Keratinocyte (primary cell): ENCODE results near the gene MAP3K5. TPM values are rescaled to one million over a fixed set of nuclear protein-coding genes. Genes with fewer than 3 reads are reported as not detected.

Experiments used
- DNase-seq: peaks from one replicate; pipeline ENCODE4 v3.0.0-alpha.2; 2011; ENCODE audit warnings: low read depth, missing footprints, low spot score
- FAIRE-seq: peaks from 2 replicates; lab custom pipeline; 2011; peaks lifted over from hg19 to GRCh38; lab: Jason Lieb, UNC
- H2AFZ ChIP-seq: 2 replicates; pipeline ENCODE4 v1.6.0; 2012; ENCODE audit warnings: low read length, control low read depth, inconsistent platforms; ENCODE audit not compliant: control insufficient read depth
- H3K27ac ChIP-seq: 2 replicates; pipeline ENCODE4 v1.5.1; 2011; ENCODE audit warnings: low read length; ENCODE audit not compliant: control insufficient read depth, insufficient read depth
- H3K27me3 ChIP-seq: 3 replicates; pipeline ENCODE4 v1.6.0; 2011; ENCODE audit warnings: low read length; ENCODE audit not compliant: control insufficient read depth, insufficient read depth; ENCODE audit errors: extremely low read depth
- H3K36me3 ChIP-seq, 2 experiments: 2 replicates in 1 of 2; 3 replicates in 1 of 2; pipeline ENCODE4 v1.5.1; 2011; ENCODE audit warnings: low read length in 2 of 2, mild to moderate bottlenecking in 1 of 2; ENCODE audit not compliant: control insufficient read depth in 2 of 2, insufficient read depth in 2 of 2; ENCODE audit errors: extremely low read depth in 1 of 2
- H3K4me1 ChIP-seq: 3 replicates; pipeline ENCODE4 v1.5.1; 2011; ENCODE audit warnings: low read length; ENCODE audit not compliant: control insufficient read depth, insufficient read depth; ENCODE audit errors: extremely low read depth
- H3K4me2 ChIP-seq: 3 replicates; pipeline ENCODE4 v1.6.0; 2011; ENCODE audit warnings: low read depth, low read length; ENCODE audit not compliant: control insufficient read depth, insufficient read depth; ENCODE audit errors: extremely low read depth
- H3K4me3 ChIP-seq, 3 experiments: fragments of 200-600 bp in 1 of 3; sonication (generic) in 1 of 3; 2 replicates in 2 of 3; 3 replicates in 1 of 3; pipeline ENCODE4 v1.5.1; 2011 to 2016; ENCODE audit warnings: low read length in 3 of 3, mild to moderate bottlenecking in 3 of 3, control low read depth in 2 of 3, inconsistent platforms in 1 of 3, low read depth in 1 of 3, mixed read lengths in 1 of 3, mixed run types in 1 of 3, moderate library complexity in 1 of 3; ENCODE audit not compliant: control insufficient read depth in 2 of 3, insufficient read depth in 2 of 3; ENCODE audit errors: extremely low read depth in 1 of 3
- H3K79me2 ChIP-seq: 2 replicates; pipeline ENCODE4 v1.6.0; 2012; ENCODE audit warnings: low read length; ENCODE audit not compliant: control insufficient read depth, insufficient read depth
- H3K9ac ChIP-seq: 3 replicates; pipeline ENCODE4 v1.6.0; 2011; ENCODE audit warnings: low read length; ENCODE audit not compliant: control insufficient read depth, insufficient read depth; ENCODE audit errors: extremely low read depth
- H3K9me1 ChIP-seq: 3 replicates; pipeline ENCODE4 v1.6.0; 2011; ENCODE audit warnings: low read length; ENCODE audit not compliant: control insufficient read depth, insufficient read depth; ENCODE audit errors: extremely low read depth
- H3K9me3 ChIP-seq: 2 replicates; pipeline ENCODE4 v1.5.1; 2012; ENCODE audit warnings: low read depth, low read length; ENCODE audit not compliant: control insufficient read depth
- H4K20me1 ChIP-seq: 3 replicates; pipeline ENCODE4 v1.6.0; 2011; ENCODE audit warnings: low read length; ENCODE audit not compliant: control insufficient read depth, insufficient read depth; ENCODE audit errors: extremely low read depth
- EZH2 ChIP-seq: IDR thresholded peaks from one replicate; pipeline ENCODE4 v1.6.1; 2012; ENCODE audit warnings: inconsistent platforms, mild to moderate bottlenecking, low read length, moderate library complexity
- dilution Hi-C: fragments of 300-500 bp; cut with MboI; formaldehyde crosslinking; loops from one replicate; pipeline ENCODE4 v1.7.0; 2020; ENCODE audit warnings: low sequenced_read_pairs; ENCODE audit not compliant: extremely low pct_ligation_motif_present
- polyA plus RNA-seq, 5 experiments: library from polyadenylated mRNA; depleted of rRNA in 3 of 5; stranded (reverse) in 3 of 5; stranded (forward) in 1 of 5; unstranded in 1 of 5; fragments of >200 nt; gene quantifications; 1 replicate in 1 of 5; 2 replicates in 3 of 5; 3 replicates in 1 of 5; pipeline versions ENCODE4 v1.2.1 to v1.2.3, GENCODE V29; 2011 to 2012; ENCODE audit warnings: missing spikeins in 2 of 5, low read depth in 1 of 5, low replicate concordance in 1 of 5
- TF ChIP-seq, protein P1 (sequence below), 3 experiments: IDR thresholded peaks in 1 of 3; conservative IDR thresholded peaks in 1 of 3; optimal IDR thresholded peaks in 1 of 3; 2 replicates in 2 of 3; 3 replicates in 1 of 3; pipeline versions ENCODE3 to v1.5.1; 2011; ENCODE audit warnings: low read length in 3 of 3, mild to moderate bottlenecking in 3 of 3, moderate library complexity in 2 of 3, control low read depth in 1 of 3, inconsistent platforms in 1 of 3; ENCODE audit not compliant: insufficient read depth in 2 of 3; ENCODE audit errors: extremely low read depth in 1 of 3

The MAP3K5 gene
- polyA plus RNA-seq, 1 donor (not counting 4 experiments of a cell fraction or from before 2014, with no cell fraction given) = 3.4 TPM

DNA sequence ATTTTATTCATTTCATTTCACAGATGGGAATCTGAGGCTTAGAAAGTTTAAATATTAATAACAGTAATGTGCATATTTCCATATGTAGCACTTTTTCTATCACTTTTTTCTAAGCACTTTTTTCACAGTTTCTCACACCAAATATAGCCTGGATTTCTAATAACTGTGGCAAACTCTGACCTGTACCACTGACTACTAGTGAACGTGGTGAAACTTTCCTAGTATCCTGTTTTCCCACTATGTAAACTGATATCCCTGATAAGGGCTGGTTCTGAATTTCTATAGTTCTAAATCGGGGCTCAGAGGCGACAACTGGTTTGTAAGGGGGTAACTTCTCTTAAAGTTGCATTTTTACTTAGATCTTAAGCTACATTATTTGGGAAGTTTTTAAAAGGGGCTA lies 274.7 kb downstream of the MAP3K5 start:
- Histone ChIP-seq H3K4me3 (no peak overlapping the region), H4K20me1 (no peaks in the 10 kb centered on the region), H3K27me3 (no peaks in the 10 kb centered on the region), H3K9me3 (no peaks in the 10 kb centered on the region), H3K79me2 (peaks cover 8% of the 10 kb centered on the region), H2AFZ (no peak overlapping the region), H3K9me1 (no peaks in the 10 kb centered on the region), H3K27ac (no peak overlapping the region), H3K4me1 (peaks cover 19% of the 10 kb centered on the region), H3K36me3 (no peaks in the 10 kb centered on the region), H3K9ac (no peak overlapping the region), H3K4me2 (no peak overlapping the region)
- FAIRE-seq (no peak), DNase-seq (no peak)
- dilution Hi-C loops = no loop called here
- TF ChIP-seq, protein P1, sequence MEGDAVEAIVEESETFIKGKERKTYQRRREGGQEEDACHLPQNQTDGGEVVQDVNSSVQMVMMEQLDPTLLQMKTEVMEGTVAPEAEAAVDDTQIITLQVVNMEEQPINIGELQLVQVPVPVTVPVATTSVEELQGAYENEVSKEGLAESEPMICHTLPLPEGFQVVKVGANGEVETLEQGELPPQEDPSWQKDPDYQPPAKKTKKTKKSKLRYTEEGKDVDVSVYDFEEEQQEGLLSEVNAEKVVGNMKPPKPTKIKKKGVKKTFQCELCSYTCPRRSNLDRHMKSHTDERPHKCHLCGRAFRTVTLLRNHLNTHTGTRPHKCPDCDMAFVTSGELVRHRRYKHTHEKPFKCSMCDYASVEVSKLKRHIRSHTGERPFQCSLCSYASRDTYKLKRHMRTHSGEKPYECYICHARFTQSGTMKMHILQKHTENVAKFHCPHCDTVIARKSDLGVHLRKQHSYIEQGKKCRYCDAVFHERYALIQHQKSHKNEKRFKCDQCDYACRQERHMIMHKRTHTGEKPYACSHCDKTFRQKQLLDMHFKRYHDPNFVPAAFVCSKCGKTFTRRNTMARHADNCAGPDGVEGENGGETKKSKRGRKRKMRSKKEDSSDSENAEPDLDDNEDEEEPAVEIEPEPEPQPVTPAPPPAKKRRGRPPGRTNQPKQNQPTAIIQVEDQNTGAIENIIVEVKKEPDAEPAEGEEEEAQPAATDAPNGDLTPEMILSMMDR (optimal IDR thresholded peaks at IDR 0.05 in 1 of 3, IDR thresholded peaks at IDR 0.05 in 1 of 3, conservative IDR thresholded peaks at IDR 0.05 in 1 of 3; ENCODE audit: extremely low read depth in 1 of 3, insufficient read depth in 2 of 3, low read length in 3 of 3) = no peak
- TF ChIP-seq EZH2 = no peak

DNA sequence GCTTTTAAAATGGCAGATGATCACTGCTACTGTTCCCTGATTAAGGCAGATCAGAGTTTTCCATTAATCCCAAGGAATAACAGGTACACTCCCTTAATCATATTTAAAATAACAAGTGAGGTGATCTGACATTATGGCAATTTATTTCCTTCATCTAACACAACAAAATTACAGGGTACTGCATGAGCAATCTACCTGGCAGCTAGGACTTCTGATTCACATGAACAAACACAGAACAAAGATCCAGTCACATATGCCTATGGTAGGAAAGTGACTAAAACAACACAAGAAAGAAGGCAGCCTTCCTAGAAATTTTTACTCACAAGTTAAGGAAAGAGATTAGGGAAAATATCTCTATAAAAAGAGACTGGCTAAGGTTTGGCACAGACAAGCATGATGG lies 275.3 kb downstream of the MAP3K5 start:
- peak; percentile 73 for FAIRE-seq
- TF ChIP-seq, protein P1 (optimal IDR thresholded peaks at IDR 0.05 in 1 of 3, IDR thresholded peaks at IDR 0.05 in 1 of 3, conservative IDR thresholded peaks at IDR 0.05 in 1 of 3; ENCODE audit: extremely low read depth in 1 of 3, insufficient read depth in 2 of 3, low read length in 3 of 3) = no peak
- no peak for TF ChIP-seq EZH2
- Histone ChIP-seq H3K4me1 (peaks cover 19% of the 10 kb centered on the region), H2AFZ (no peak overlapping the region), H4K20me1 (no peaks in the 10 kb centered on the region), H3K27ac (no peak overlapping the region), H3K9me3 (no peaks in the 10 kb centered on the region), H3K79me2 (peaks cover 8% of the 10 kb centered on the region), H3K9ac (no peak overlapping the region), H3K4me2 (no peak overlapping the region), H3K4me3 (no peak overlapping the region), H3K27me3 (no peaks in the 10 kb centered on the region), H3K36me3 (no peaks in the 10 kb centered on the region), H3K9me1 (no peaks in the 10 kb centered on the region)
- dilution Hi-C loops = no loop called here
- no peak for DNase-seq
